SK-N-SH treated with all-trans-retinoic acid at 6 μM for 48 hours (cell line): ENCODE data around the gene CBLB.

Experiments
- BACH2 ChIP-seq: fragments of 250-450 bp; sonication (Bioruptor Pico); IDR thresholded peaks from 2 replicates; pipeline ENCODE4 v1.9.0; 2021; ENCODE audit warnings: mild to moderate bottlenecking, borderline replicate concordance
- CSRNP3 ChIP-seq: fragments of 250-450 bp; sonication (Bioruptor Pico); IDR thresholded peaks from 2 replicates; pipeline ENCODE4 v1.5.1; 2021; ENCODE audit warnings: mild to moderate bottlenecking, moderate library complexity
- GLIS3 ChIP-seq: fragments of 250-450 bp; sonication (Bioruptor Pico); IDR thresholded peaks from 2 replicates; pipeline ENCODE4 v1.5.0; 2020; ENCODE audit warnings: mild to moderate bottlenecking, moderate library complexity
- POU6F1 ChIP-seq: fragments of 250-450 bp; sonication (Bioruptor Pico); IDR thresholded peaks from 2 replicates; pipeline ENCODE4 v1.8.0; 2021; ENCODE audit warnings: low read depth, mild to moderate bottlenecking, moderate library complexity, borderline replicate concordance
- RARB ChIP-seq: fragments of 250-450 bp; sonication (Bioruptor Pico); IDR thresholded peaks from 2 replicates; pipeline ENCODE4 v1.8.0; 2021; ENCODE audit warnings: mild to moderate bottlenecking, moderate library complexity
- SNAI2 ChIP-seq: fragments of 250-450 bp; sonication (Bioruptor Pico); IDR thresholded peaks from 2 replicates; pipeline ENCODE4 v1.5.0; 2020; ENCODE audit warnings: mild to moderate bottlenecking, moderate library complexity
- TCF4 ChIP-seq: fragments of 250-450 bp; sonication (Bioruptor Pico); IDR thresholded peaks from 2 replicates; pipeline ENCODE4 v1.8.0; 2021; ENCODE audit warnings: mild to moderate bottlenecking, moderate library complexity, borderline replicate concordance
- TOX ChIP-seq: fragments of 250-450 bp; sonication (Bioruptor Pico); IDR thresholded peaks from 2 replicates; pipeline ENCODE4 v1.8.0; 2021; ENCODE audit warnings: mild to moderate bottlenecking, moderate library complexity, borderline replicate concordance
- ZNF70 ChIP-seq: fragments of 450-650 bp; formaldehyde crosslinking; IDR thresholded peaks from 2 replicates; pipeline ENCODE4 v1.5.0; 2020; ENCODE audit warnings: mild to moderate bottlenecking, moderate library complexity

GRCh38 chr3:105780107-105780506 lies 88.7 kb downstream of the CBLB start:
- TF ChIP-seq ZNF70 (CRISPR knock-in tag), result no peak
- no peak for TF ChIP-seq SNAI2 (CRISPR knock-in tag)
- TF ChIP-seq RARB (CRISPR knock-in tag), result no peak
- no peak for TF ChIP-seq CSRNP3 (CRISPR knock-in tag)
- no peak for TF ChIP-seq TCF4 (CRISPR knock-in tag)
- no peak for TF ChIP-seq BACH2 (CRISPR knock-in tag)
- no peak for TF ChIP-seq POU6F1 (CRISPR knock-in tag)
- TF ChIP-seq TOX (CRISPR knock-in tag), result no peak
- TF ChIP-seq GLIS3 (CRISPR knock-in tag), result no peak
